Muscle layer of duodenum (tissue), 2 donors: ENCODE data around the gene VDR.

Experiments used
- H3K27ac ChIP-seq: one replicate; pipeline ENCODE4 v1.7.0; 2013; ENCODE audit warnings: mild to moderate bottlenecking, low read length
- H3K27me3 ChIP-seq: one replicate; pipeline ENCODE4 v1.7.0; 2013; ENCODE audit warnings: low read depth, mild to moderate bottlenecking, control low read depth, low read length
- H3K36me3 ChIP-seq, 2 donors: one replicate each; pipeline ENCODE4 v1.7.0; 2013; ENCODE audit warnings: low read length in 2 of 2, control low read depth in 1 of 2, mild to moderate bottlenecking in 1 of 2; ENCODE audit not compliant: insufficient read depth in 2 of 2, control insufficient read depth in 1 of 2
- H3K4me1 ChIP-seq, 2 donors: one replicate each; pipeline ENCODE4 v1.7.0; 2013; ENCODE audit warnings: low read length in 2 of 2, mild to moderate bottlenecking in 2 of 2, control low read depth in 1 of 2, moderate library complexity in 1 of 2; ENCODE audit not compliant: insufficient read depth in 2 of 2, control insufficient read depth in 1 of 2
- H3K4me3 ChIP-seq, 2 donors: one replicate each; pipeline ENCODE4 v1.7.0; 2013; ENCODE audit warnings: low read length in 2 of 2, low read depth in 1 of 2, mild to moderate bottlenecking in 1 of 2
- H3K9me3 ChIP-seq, 2 donors: one replicate each; pipeline ENCODE4 v1.7.0; 2013; ENCODE audit warnings: low read length in 2 of 2, control low read depth in 1 of 2, mild to moderate bottlenecking in 1 of 2; ENCODE audit not compliant: control insufficient read depth in 1 of 2
- donor health status: healthy.

Gene VDR

DNA sequence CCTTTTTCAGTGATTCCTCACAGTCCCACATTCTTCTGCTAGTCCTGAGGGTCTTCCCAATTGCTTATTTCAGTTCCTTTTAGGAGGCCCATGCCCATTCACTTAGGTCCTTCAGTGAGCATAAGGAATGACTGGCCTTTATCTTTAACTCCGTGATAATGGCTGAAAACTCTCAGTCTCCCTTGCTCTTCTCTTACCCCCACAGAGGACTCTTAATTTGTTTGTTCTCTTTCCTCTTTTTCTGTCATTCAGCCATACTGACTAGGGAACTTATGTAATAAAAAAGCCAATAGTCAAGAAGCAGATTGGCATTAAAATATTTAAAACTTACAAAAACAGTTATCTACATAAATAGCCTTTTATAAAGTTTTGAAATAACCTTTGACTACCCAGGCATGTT lies 17.1 kb upstream of the VDR start:
- H3K4me3 ChIP-seq: no peak overlapping the region
- no peaks in the 10 kb centered on the region for H3K4me1 ChIP-seq
- no peaks in the 10 kb centered on the region for H3K27me3 ChIP-seq
- no peaks in the 10 kb centered on the region for H3K9me3 ChIP-seq
- no peak overlapping the region for H3K27ac ChIP-seq
- H3K36me3 ChIP-seq: no peaks in the 10 kb centered on the region

GRCh38 chr12:47920913-47921312 lies 16.1 kb upstream of the VDR start:
- no peaks in the 10 kb centered on the region for H3K36me3 ChIP-seq
- H3K4me1 ChIP-seq: no peaks in the 10 kb centered on the region
- no peak overlapping the region for H3K4me3 ChIP-seq
- H3K27ac ChIP-seq: no peak overlapping the region
- no peaks in the 10 kb centered on the region for H3K27me3 ChIP-seq
- H3K9me3 ChIP-seq: no peaks in the 10 kb centered on the region

GRCh38 chr12:47913081-47913480 lies 8.3 kb upstream of the VDR start:
- Histone ChIP-seq H3K36me3 (no peaks in the 10 kb centered on the region), H3K4me3 (no peak overlapping the region), H3K4me1 (no peaks in the 10 kb centered on the region), H3K9me3 (no peaks in the 10 kb centered on the region), H3K27me3 (no peaks in the 10 kb centered on the region), H3K27ac (no peak overlapping the region)

DNA sequence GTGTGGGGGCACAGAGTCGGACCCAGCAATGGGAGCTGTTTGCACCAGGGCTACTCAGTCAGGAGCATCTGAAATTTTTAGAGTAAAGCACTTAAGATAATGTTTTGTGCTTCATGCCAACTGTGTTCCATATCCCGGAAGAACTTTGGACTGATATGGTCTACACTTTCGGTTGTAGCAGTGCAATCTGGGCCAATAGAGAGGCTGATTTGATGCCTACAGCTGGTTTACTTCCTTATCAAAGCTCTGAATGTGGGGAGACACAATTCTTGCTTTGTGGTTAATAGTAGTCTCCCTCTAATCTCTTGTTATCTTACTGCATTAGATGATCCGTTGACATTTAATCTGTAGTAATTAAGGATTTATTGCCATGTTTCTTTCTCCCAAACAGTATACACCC lies 7.8 kb upstream of the VDR start:
- Histone ChIP-seq H3K4me1 (no peaks in the 10 kb centered on the region), H3K36me3 (no peaks in the 10 kb centered on the region), H3K9me3 (no peaks in the 10 kb centered on the region), H3K4me3 (no peak overlapping the region), H3K27me3 (no peaks in the 10 kb centered on the region), H3K27ac (peak overlapping the region; percentile 74)

DNA sequence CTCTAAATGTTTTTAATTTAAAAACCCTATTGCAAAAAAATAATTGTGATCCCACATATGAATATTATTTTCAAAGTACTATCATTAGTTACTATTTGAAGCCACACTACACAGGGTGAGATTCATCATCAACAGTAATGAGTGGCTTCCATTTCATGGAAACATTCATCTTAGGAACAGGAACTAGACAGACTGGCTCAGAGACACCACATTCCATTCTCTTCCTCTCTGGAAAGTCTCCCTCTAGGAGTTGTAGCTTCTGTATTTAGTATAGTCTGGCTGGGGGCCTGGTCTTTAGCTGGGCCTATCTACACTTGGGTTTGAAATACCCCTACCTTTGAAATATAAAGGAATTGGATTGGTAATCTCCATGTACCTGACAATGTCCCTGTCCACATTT lies 6.2 kb upstream of the VDR start:
- Histone ChIP-seq H3K27me3 (no peaks in the 10 kb centered on the region), H3K4me1 (no peaks in the 10 kb centered on the region), H3K36me3 (no peaks in the 10 kb centered on the region), H3K27ac (no peak overlapping the region), H3K9me3 (no peaks in the 10 kb centered on the region), H3K4me3 (no peak overlapping the region)

DNA sequence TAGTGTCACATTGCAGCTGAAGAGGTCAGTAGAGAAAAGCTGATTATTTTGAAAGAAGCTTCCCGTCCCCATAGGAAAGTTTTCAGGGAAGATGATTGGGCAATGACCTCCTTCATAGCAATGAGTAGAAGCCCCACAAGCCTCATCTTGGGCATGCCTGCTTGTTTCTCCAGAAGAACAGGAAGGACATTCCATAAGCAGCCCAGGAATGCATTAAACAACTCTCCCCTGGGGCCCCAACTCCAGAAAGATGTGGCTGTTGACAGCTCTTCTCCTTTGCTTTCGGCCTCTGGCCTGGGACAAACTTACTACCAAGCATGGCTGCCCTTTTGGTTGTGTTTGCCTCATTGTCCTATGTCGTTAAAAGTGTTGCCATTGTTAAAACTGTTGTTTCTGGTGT lies 5.7 kb upstream of the VDR start:
- Histone ChIP-seq H3K27me3 (no peaks in the 10 kb centered on the region), H3K27ac (no peak overlapping the region), H3K9me3 (no peaks in the 10 kb centered on the region), H3K36me3 (no peaks in the 10 kb centered on the region), H3K4me1 (peaks cover 0 to 1% of the 10 kb centered on the region in 2 donors), H3K4me3 (no peak overlapping the region)

GRCh38 chr12:47909839-47910465 lies 5.2 kb upstream of the VDR start:
- no peak overlapping the region for H3K27ac ChIP-seq
- H3K36me3 ChIP-seq: no peaks in the 10 kb centered on the region
- H3K4me3 ChIP-seq: no peak overlapping the region
- H3K4me1 ChIP-seq: peaks cover 0 to 7% of the 10 kb centered on the region in 2 donors
- no peaks in the 10 kb centered on the region for H3K27me3 ChIP-seq
- no peaks in the 10 kb centered on the region for H3K9me3 ChIP-seq

GRCh38 chr12:47908738-47909137 lies 3.9 kb upstream of the VDR start:
- Histone ChIP-seq H3K4me1 (peaks cover 2 to 11% of the 10 kb centered on the region in 2 donors), H3K27me3 (no peaks in the 10 kb centered on the region), H3K27ac (peak overlapping the region; percentile 14), H3K36me3 (no peaks in the 10 kb centered on the region), H3K4me3 (no peak overlapping the region), H3K9me3 (no peaks in the 10 kb centered on the region)

- Histone ChIP-seq H3K9me3 (no peaks in the 10 kb centered on the region), H3K36me3 (no peaks in the 10 kb centered on the region), H3K4me3 (no peak overlapping the region), H3K4me1 (peaks cover 7 to 19% of the 10 kb centered on the region in 2 donors), H3K27ac (peak overlapping the region; percentile 14), H3K27me3 (no peaks in the 10 kb centered on the region)
These were observed 3.2 kb upstream of the VDR start for GRCh38 chr12:47907851-47908454.

DNA sequence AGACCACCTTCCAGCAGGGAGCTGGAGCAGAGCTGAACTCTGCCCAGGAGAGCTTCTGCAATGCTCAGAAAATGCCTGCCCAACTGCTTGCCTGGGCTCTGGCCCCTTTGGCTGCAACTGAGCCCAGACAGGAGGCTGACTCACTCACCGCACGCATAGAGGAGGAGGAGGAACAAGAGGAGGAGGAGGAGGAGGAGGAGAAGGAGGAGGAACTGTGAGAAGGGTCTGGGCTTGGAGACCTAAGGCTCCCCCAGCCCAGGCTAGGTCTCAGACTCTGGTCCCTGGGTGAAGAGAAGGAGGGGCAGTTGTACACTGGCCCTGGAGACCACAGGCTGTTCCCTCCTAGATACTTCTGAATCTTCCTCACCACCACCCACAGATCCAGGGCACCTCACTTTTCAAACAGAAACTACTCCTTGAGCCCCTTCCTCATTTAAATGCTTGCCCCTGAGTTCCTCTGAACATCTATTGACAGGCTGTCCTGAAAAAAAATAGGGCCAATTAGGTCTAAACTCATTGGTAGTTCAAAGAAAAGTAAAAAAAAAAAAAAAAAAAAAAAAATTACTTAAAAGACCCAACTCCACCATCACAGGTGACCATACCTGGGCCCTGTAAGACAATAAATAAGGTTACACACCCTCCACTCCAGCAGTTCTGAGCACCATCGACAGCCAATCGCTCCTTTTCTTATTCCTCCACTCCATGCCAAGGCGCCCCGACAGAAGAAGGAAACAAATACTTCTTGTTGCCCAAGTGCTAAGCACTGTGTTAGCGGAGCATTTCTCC lies 674 bp downstream of the VDR start:
- Histone ChIP-seq H3K36me3 (no peaks in the 10 kb centered on the region), H3K4me3 (peak overlapping the region; percentile 75 to 77), H3K9me3 (no peaks in the 10 kb centered on the region), H3K4me1 (peaks cover 7 to 20% of the 10 kb centered on the region in 2 donors), H3K27me3 (no peaks in the 10 kb centered on the region), H3K27ac (peak overlapping the region; percentile 80)

DNA sequence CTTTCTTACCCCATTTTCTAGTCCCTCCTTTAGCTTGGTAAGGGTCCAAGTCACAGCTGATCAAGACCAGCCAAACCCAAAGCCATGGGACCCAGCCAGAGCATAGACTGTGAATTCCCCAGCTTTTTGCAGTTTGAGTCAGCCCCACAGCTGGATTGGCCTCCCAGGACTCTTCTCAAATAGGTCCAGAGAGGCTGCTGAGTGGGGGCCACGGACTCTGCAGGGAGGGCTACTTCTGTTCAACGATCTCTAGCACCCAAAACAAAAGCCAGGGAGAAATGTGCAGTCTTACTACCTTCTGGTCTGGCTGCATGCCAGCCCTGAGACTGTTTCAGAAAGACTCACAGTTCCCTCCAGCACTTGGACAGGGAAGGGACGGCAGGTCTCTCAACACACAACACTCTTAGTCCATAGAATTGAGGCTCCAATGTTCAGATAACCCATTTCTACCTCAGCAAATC lies 1.6 kb downstream of the VDR start:
- Histone ChIP-seq H3K4me3 (peak overlapping the region in 1 of 2 donors; percentile 77), H3K9me3 (no peaks in the 10 kb centered on the region), H3K27me3 (no peaks in the 10 kb centered on the region), H3K27ac (peak overlapping the region; percentile 80), H3K4me1 (peaks cover 7 to 20% of the 10 kb centered on the region in 2 donors), H3K36me3 (no peaks in the 10 kb centered on the region)
